GM21367 (cell line): Measurements from ENCODE around the gene SLX4IP.
A peak's percentile ranks its signal among the peaks of the same experiment; 100 is the strongest.

Experiments used
- ATAC-seq: cut with Tn5 transposase; IDR thresholded peaks from one replicate; pipeline ENCODE4 v1.9.1; 2021; ENCODE audit not compliant: unreplicated experiment

The SLX4IP gene

GRCh38 chr20:10465135-10465534, 30.0 kb downstream of the SLX4IP start:
- ATAC-seq, result no peak

- ATAC-seq, result no peak
Measured at GRCh38 chr20:10466325-10466724, 31.2 kb downstream of the SLX4IP start.

- ATAC-seq, result no peak
Measured at GRCh38 chr20:10466855-10467254, 31.8 kb downstream of the SLX4IP start.

- ATAC-seq, result no peak
Measured at GRCh38 chr20:10467681-10468339, 32.7 kb downstream of the SLX4IP start.

GRCh38 chr20:10468340-10468845, 33.3 kb downstream of the SLX4IP start:
- ATAC-seq, result no peak

- ATAC-seq, result no peak
Measured at GRCh38 chr20:10469056-10469455, 34.0 kb downstream of the SLX4IP start.

GRCh38 chr20:10469599-10469998, 34.5 kb downstream of the SLX4IP start:
- peak; percentile 54 for ATAC-seq

- ATAC-seq, result no peak
Measured at GRCh38 chr20:10470276-10470675, 35.2 kb downstream of the SLX4IP start.

GRCh38 chr20:10472871-10473270, 37.8 kb downstream of the SLX4IP start:
- ATAC-seq, result no peak

- ATAC-seq, result no peak
Measured at GRCh38 chr20:10474606-10475184, 39.6 kb downstream of the SLX4IP start.

GRCh38 chr20:10475225-10475624, 40.1 kb downstream of the SLX4IP start:
- ATAC-seq, result no peak

- peak; percentile 74 for ATAC-seq
Measured at GRCh38 chr20:10476319-10476724, 41.2 kb downstream of the SLX4IP start.

GRCh38 chr20:10478205-10478604, 43.1 kb downstream of the SLX4IP start:
- peak; percentile 55 for ATAC-seq

GRCh38 chr20:10478930-10479329, 43.8 kb downstream of the SLX4IP start:
- no peak for ATAC-seq

GRCh38 chr20:10481676-10482075, 46.6 kb downstream of the SLX4IP start:
- no peak for ATAC-seq

GRCh38 chr20:10483691-10484090, 48.6 kb downstream of the SLX4IP start:
- ATAC-seq, result no peak

GRCh38 chr20:10487142-10488136, 52.3 kb downstream of the SLX4IP start:
- no peak for ATAC-seq

GRCh38 chr20:10488534-10488933, 53.4 kb downstream of the SLX4IP start:
- no peak for ATAC-seq

GRCh38 chr20:10489853-10490252, 54.7 kb downstream of the SLX4IP start:
- no peak for ATAC-seq

GRCh38 chr20:10490257-10490656, 55.2 kb downstream of the SLX4IP start:
- no peak for ATAC-seq

- ATAC-seq, result no peak
Measured at GRCh38 chr20:10490706-10491105, 55.6 kb downstream of the SLX4IP start.
